ENCODE measurements around the gene CENPS. TPM values are rescaled to one million over a fixed set of nuclear protein-coding genes. Genes with fewer than 3 reads are reported as not detected.

Gene CENPS
- total RNA-seq, 3 donors from 2014 or later (not counting 1 experiment from before 2014, with no cell fraction given): 4.1 to 5.0 (median 4.5) TPM

DNA sequence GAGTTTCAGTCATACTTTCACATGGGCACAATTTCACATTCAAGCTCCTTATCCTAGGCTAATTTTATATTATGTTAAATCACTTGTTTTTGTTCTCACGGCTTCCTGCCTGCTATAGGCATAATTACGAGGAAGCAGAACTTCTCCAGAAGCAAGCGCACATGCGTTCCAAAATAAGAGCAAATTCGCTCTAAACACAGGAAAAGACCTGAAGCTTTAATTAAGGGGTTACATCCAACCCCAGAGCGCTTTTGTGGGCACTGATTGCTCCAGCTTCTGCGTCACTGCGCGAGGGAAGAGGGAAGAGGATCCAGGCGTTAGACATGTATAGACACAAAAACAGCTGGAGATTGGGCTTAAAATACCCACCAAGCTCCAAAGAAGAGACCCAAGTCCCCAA, 19.5 kb downstream of the CENPS start, which contains the start of gene CORT:
Gene CORT (plus strand): TSS at position 281 of the 400 bp plus-strand sequence. CDS start 193 bp downstream, outside the sequence.
- Mint-ChIP-seq H3K27ac (no peak within 1 kb of the TSS), H3K27me3 (ENCODE audit: low read depth in 2 of 2) (peaks cover 5 to 20% of the 10 kb centered on the region in 2 donors), H3K9me3 (no peaks in the 10 kb centered on the region), H3K4me3 (no peak within 1 kb of the TSS), H3K36me3 (no peaks in the 10 kb centered on the region), H3K4me1 (peaks cover 6 to 7% of the 10 kb centered on the region in 2 donors)
- Histone ChIP-seq H3K4me1 (ENCODE audit: control insufficient read depth, insufficient read depth, low read length) (no peaks in the 10 kb centered on the region), H3K9me3 (ENCODE audit: control insufficient read depth, insufficient read depth, low read length) (peaks cover 4% of the 10 kb centered on the region), H3K36me3 (ENCODE audit: control insufficient read depth, insufficient read depth, low read length) (no peaks in the 10 kb centered on the region), H3K27ac (ENCODE audit: low read length) (no peak within 1 kb of the TSS), H3K27me3 (ENCODE audit: control insufficient read depth, insufficient read depth, low read length) (no peaks in the 10 kb centered on the region), H3K4me3 (ENCODE audit: low read length) (no peak within 1 kb of the TSS)
- intact Hi-C loops (cut with micrococcal nuclease): no loop called here
- no peak for DNase-seq
- TF ChIP-seq CTCF (IDR thresholded peaks at IDR 0.05): no peak
- ATAC-seq: no peak
- WGBS (ENCODE audit: insufficient coverage): 90% methylated on average over 10 of the region's 10 CpGs

DNA sequence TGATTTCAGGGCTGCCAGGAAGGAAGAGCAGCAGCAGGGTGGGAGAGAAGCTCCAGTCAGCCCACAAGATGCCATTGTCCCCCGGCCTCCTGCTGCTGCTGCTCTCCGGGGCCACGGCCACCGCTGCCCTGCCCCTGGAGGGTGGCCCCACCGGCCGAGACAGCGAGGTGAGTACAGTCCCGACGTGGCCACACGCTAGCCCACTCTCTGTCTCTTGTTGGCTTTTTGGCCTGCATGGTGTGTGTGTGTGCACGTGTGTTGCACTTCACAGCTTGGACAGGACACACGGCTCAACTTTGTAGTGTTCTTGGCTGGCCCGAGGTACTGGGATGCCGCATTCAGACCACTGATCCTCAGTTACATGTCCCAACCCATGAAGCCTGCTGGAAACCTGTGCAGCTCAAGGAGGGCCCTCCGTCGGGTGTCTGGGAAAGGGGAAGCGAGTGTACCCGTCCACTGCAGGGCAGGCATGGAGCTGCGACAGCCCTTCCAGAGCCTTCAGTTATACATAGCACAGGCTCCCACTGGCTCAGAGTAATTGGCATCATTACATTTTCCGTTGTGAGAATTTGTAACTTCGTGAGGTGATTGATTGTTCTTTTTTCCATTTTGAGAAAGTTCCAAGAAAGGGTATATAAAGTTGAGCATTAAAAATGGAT, 20.1 kb downstream of the CENPS start:
- intact Hi-C loops (cut with micrococcal nuclease): no loop called here
- no peak overlapping the region for H3K27ac ChIP-seq (ENCODE audit: low read length)
- no peak overlapping the region for H3K27ac Mint-ChIP-seq
- TF ChIP-seq CTCF (IDR thresholded peaks at IDR 0.05): no peak
- H3K4me3 ChIP-seq (ENCODE audit: low read length): no peak overlapping the region
- no peaks in the 10 kb centered on the region for H3K36me3 ChIP-seq (ENCODE audit: control insufficient read depth, insufficient read depth, low read length)
- no peaks in the 10 kb centered on the region for H3K36me3 Mint-ChIP-seq
- peaks cover 5 to 20% of the 10 kb centered on the region in 2 donors for H3K27me3 Mint-ChIP-seq (ENCODE audit: low read depth in 2 of 2)
- peaks cover 5% of the 10 kb centered on the region for H3K9me3 ChIP-seq (ENCODE audit: control insufficient read depth, insufficient read depth, low read length)
- no peaks in the 10 kb centered on the region for H3K4me1 ChIP-seq (ENCODE audit: control insufficient read depth, insufficient read depth, low read length)
- 95% methylated on average over 21 of the region's 21 CpGs for WGBS (ENCODE audit: insufficient coverage)
- DNase-seq (no peak), ATAC-seq (no peak)
- no peak overlapping the region for H3K4me3 Mint-ChIP-seq
- H3K9me3 Mint-ChIP-seq: no peaks in the 10 kb centered on the region
- H3K27me3 ChIP-seq (ENCODE audit: control insufficient read depth, insufficient read depth, low read length): no peaks in the 10 kb centered on the region
- peaks cover 6 to 7% of the 10 kb centered on the region in 2 donors for H3K4me1 Mint-ChIP-seq

GRCh38 chr1:10450836-10451235, 20.6 kb downstream of the CENPS start:
- H3K4me1 ChIP-seq (ENCODE audit: control insufficient read depth, insufficient read depth, low read length): no peaks in the 10 kb centered on the region
- WGBS (ENCODE audit: insufficient coverage): 79% methylated on average over 4 of the region's 6 CpGs
- DNase-seq (no peak), ATAC-seq (no peak)
- peaks cover 5 to 20% of the 10 kb centered on the region in 2 donors for H3K27me3 Mint-ChIP-seq (ENCODE audit: low read depth in 2 of 2)
- intact Hi-C loops (cut with micrococcal nuclease): no loop called here
- H3K27ac ChIP-seq (ENCODE audit: low read length): no peak overlapping the region
- peaks cover 5% of the 10 kb centered on the region for H3K9me3 ChIP-seq (ENCODE audit: control insufficient read depth, insufficient read depth, low read length)
- no peak for TF ChIP-seq CTCF (IDR thresholded peaks at IDR 0.05)
- H3K36me3 Mint-ChIP-seq: no peaks in the 10 kb centered on the region
- H3K4me3 Mint-ChIP-seq: no peak overlapping the region
- no peaks in the 10 kb centered on the region for H3K9me3 Mint-ChIP-seq
- H3K36me3 ChIP-seq (ENCODE audit: control insufficient read depth, insufficient read depth, low read length): no peaks in the 10 kb centered on the region
- H3K4me1 Mint-ChIP-seq: peaks cover 6 to 7% of the 10 kb centered on the region in 2 donors
- H3K27me3 ChIP-seq (ENCODE audit: control insufficient read depth, insufficient read depth, low read length): no peaks in the 10 kb centered on the region
- H3K27ac Mint-ChIP-seq: no peak overlapping the region
- H3K4me3 ChIP-seq (ENCODE audit: low read length): no peak overlapping the region

DNA sequence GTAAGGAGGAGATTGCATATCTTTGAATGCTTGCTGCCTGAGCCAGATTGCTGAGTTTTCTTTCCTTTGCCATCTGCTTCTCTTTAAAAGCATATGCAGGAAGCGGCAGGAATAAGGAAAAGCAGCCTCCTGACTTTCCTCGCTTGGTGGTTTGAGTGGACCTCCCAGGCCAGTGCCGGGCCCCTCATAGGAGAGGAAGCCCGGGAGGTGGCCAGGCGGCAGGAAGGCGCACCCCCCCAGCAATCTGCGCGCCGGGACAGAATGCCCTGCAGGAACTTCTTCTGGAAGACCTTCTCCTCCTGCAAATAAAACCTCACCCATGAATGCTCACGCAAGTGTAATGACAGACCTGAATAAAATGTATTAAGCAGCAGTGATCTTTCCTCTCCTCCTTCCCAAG, 21.1 kb downstream of the CENPS start:
- Histone ChIP-seq H3K27ac (ENCODE audit: low read length) (no peak overlapping the region), H3K4me1 (ENCODE audit: control insufficient read depth, insufficient read depth, low read length) (no peaks in the 10 kb centered on the region), H3K27me3 (ENCODE audit: control insufficient read depth, insufficient read depth, low read length) (no peaks in the 10 kb centered on the region), H3K9me3 (ENCODE audit: control insufficient read depth, insufficient read depth, low read length) (peaks cover 5% of the 10 kb centered on the region), H3K4me3 (ENCODE audit: low read length) (no peak overlapping the region), H3K36me3 (ENCODE audit: control insufficient read depth, insufficient read depth, low read length) (no peaks in the 10 kb centered on the region)
- DNase-seq (no peak), ATAC-seq (no peak)
- Mint-ChIP-seq H3K9me3 (no peaks in the 10 kb centered on the region), H3K4me3 (no peak overlapping the region), H3K36me3 (no peaks in the 10 kb centered on the region), H3K4me1 (peaks cover 6 to 7% of the 10 kb centered on the region in 2 donors), H3K27me3 (ENCODE audit: low read depth in 2 of 2) (peaks cover 5 to 20% of the 10 kb centered on the region in 2 donors), H3K27ac (no peak overlapping the region)
- TF ChIP-seq CTCF (IDR thresholded peaks at IDR 0.05): no peak
- 25% methylated on average over 9 of the region's 10 CpGs for WGBS (ENCODE audit: insufficient coverage)
- intact Hi-C loops (cut with micrococcal nuclease): no loop called here

All from natural killer cell (primary cell).